GM12873 (cell line): Measurements from ENCODE around the gene CHST8.

Source experiments
- CTCF ChIP-seq: IDR thresholded peaks from 2 replicates; pipeline ENCODE4 v1.5.1; 2012; ENCODE audit warnings: low read depth, mild to moderate bottlenecking, moderate library complexity, low read length, control low read depth; ENCODE audit not compliant: insufficient read depth; ENCODE audit errors: missing control alignments

Gene CHST8

GRCh38 chr19:33730858-33731607 lies 109.3 kb downstream of the CHST8 start:
- no peak for TF ChIP-seq CTCF

GRCh38 chr19:33731881-33732280 lies 110.1 kb downstream of the CHST8 start:
- no peak for TF ChIP-seq CTCF

GRCh38 chr19:33734913-33735312 lies 113.2 kb downstream of the CHST8 start:
- no peak for TF ChIP-seq CTCF

DNA sequence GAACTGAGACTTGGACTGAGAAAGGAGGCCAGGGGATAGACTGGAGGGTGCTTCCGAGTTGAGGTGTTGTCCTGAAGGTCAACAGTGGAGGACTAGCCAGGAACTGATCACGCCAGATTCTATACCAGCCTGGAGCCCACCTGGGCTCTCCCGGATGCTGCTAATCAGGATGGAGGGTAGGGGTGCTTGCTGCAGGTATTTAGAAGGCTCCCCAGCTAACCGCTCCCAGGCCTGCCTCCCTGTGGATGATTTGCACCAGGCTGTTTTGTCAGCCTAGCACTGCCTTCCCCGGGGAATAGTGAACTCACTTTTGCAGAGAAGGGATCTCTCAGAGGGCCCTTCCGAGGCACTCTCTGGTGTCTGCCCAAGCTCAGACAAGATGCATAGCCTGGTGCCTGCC lies 114.4 kb downstream of the CHST8 start:
- TF ChIP-seq CTCF, result no peak

DNA sequence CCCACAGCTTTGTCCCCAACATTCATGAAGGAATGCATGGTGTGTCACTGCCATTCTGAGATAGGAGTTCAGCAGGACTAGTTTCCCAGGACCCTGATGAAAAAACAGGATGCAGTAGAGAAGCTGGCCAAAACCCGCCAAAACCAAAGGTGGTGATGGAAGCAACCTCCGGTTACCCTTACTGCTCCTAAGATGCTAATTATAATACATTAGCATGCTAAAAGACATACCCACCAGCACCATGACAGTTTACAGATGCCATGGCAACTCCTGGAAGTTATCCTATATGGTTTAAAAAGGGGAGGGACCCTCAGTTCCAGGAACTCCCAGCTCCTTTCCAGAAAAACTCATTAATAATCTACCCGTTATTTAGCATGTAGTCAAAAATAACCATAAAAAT lies 115.0 kb downstream of the CHST8 start:
- TF ChIP-seq CTCF, result no peak

- TF ChIP-seq CTCF, result no peak
Observed at GRCh38 chr19:33737681-33738371, 116.1 kb downstream of the CHST8 start.

DNA sequence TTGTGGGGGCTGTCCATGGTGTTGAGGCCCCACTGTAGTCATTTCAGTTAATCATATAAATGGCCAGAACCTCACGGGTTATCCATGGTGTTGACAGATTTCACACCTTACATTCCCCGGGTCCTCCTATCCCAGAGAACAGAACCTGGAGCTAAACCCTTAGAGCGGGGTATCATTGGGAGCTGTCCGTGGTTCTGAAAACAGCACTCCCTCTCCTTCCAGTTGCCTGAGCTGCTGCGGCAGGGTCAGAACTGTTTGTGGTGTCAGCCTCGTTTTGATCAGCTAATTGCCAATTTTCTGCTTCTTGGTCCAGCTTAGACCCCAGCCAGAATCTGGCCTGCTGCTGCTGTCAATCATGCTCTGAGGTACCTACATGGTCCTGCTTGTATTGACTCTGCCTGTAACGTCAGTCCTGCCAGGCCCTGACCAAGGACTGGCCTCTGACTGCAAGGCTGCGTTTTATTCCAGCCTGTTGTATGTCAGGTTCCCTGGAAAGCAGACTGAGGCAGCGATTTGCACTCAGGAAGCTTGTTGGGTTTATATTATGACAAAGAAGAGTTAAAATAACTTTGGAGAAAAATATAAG lies 119.2 kb downstream of the CHST8 start:
- no peak for TF ChIP-seq CTCF
